Endothelial cell of umbilical vein (primary cell): ENCODE measurements around the gene RDH14. TPM values are rescaled to one million over a fixed set of nuclear protein-coding genes. Genes with fewer than 3 reads are reported as not detected.

Experiments
- BruUV-seq: library from RNA; stranded (reverse); fragments of 400-500 nt; replicated peaks from 2 replicates; lab custom pipeline; 2021; lab: Mats Ljungman, UMichigan
- CTCF ChIA-PET: fragments of 300-600, 350-600 bp; sonication (Branson Sonifier 250); formaldehyde crosslinking; loops from one replicate; lab custom pipeline; 2021; ENCODE audit warnings: antibody characterized with exemption, inconsistent platforms; lab: Charles Lee
- POLR2A ChIA-PET: fragments of 300-600, 350-600 bp; sonication (Branson Sonifier 250); formaldehyde crosslinking; loops from one replicate; lab custom pipeline; 2021; ENCODE audit warnings: antibody characterized with exemption, inconsistent platforms; lab: Charles Lee
- DNase-seq: peaks from one replicate; pipeline ENCODE4 v3.0.0-alpha.2; 2011; ENCODE audit warnings: low read depth, low spot score
- FAIRE-seq: peaks from 2 replicates; lab custom pipeline; 2011; peaks lifted over from hg19 to GRCh38; lab: Jason Lieb, UNC
- H2AFZ ChIP-seq: 2 replicates; pipeline ENCODE4 v1.6.0; 2012; ENCODE audit warnings: low read depth, low read length, control low read depth, inconsistent platforms
- H3K27ac ChIP-seq: 2 replicates; pipeline ENCODE4 v1.5.1; 2011; ENCODE audit warnings: low read depth, mild to moderate bottlenecking, control low read depth, low read length, moderate library complexity; ENCODE audit not compliant: insufficient read depth
- H3K27me3 ChIP-seq, 2 experiments: 2 replicates each; pipeline versions ENCODE4 v1.6.0 to v1.6.1; 2011; ENCODE audit warnings: low read length in 2 of 2, mixed read lengths in 1 of 2; ENCODE audit not compliant: control insufficient read depth in 2 of 2, insufficient read depth in 2 of 2
- H3K36me3 ChIP-seq, 2 experiments: 2 replicates in 1 of 2; 3 replicates in 1 of 2; pipeline ENCODE4 v1.5.1; 2011; ENCODE audit warnings: low read length in 2 of 2, mild to moderate bottlenecking in 1 of 2, moderate library complexity in 1 of 2; ENCODE audit not compliant: control insufficient read depth in 2 of 2, insufficient read depth in 2 of 2; ENCODE audit errors: extremely low read depth in 1 of 2
- H3K4me1 ChIP-seq: 3 replicates; pipeline ENCODE4 v1.5.1; 2011; ENCODE audit warnings: mild to moderate bottlenecking, low read length; ENCODE audit not compliant: control insufficient read depth, insufficient read depth; ENCODE audit errors: extremely low read depth
- H3K4me2 ChIP-seq: 2 replicates; pipeline ENCODE4 v1.6.1; 2011; ENCODE audit warnings: low read length, control low read depth, mixed read lengths; ENCODE audit not compliant: insufficient read depth
- H3K4me3 ChIP-seq, 3 experiments: fragments of 200-600 bp in 1 of 3; sonication (generic), shearing (Covaris generic) in 1 of 3; replicated peaks in 1 of 3; 2 replicates each; pipeline ENCODE4 v1.5.1; 2011 to 2016; ENCODE audit warnings: control low read depth in 3 of 3, low read length in 3 of 3, mild to moderate bottlenecking in 2 of 3, inconsistent platforms in 1 of 3, low read depth in 1 of 3, moderate library complexity in 1 of 3; ENCODE audit not compliant: insufficient read depth in 1 of 3
- H3K79me2 ChIP-seq: 2 replicates; pipeline ENCODE4 v1.6.0; 2012; ENCODE audit warnings: low read length, inconsistent platforms; ENCODE audit not compliant: control insufficient read depth, insufficient read depth
- H3K9ac ChIP-seq: replicated peaks from 2 replicates; pipeline ENCODE3; 2011; ENCODE audit warnings: low read length, control low read depth; ENCODE audit not compliant: insufficient read depth; ENCODE audit errors: extremely low read depth
- H3K9me1 ChIP-seq: replicated peaks from 3 replicates; pipeline ENCODE4 v1.6.0; 2011; ENCODE audit warnings: mild to moderate bottlenecking, low read length; ENCODE audit not compliant: control insufficient read depth, insufficient read depth; ENCODE audit errors: extremely low read depth
- H3K9me3 ChIP-seq: replicated peaks from 2 replicates; pipeline ENCODE4 v1.5.1; 2012; ENCODE audit warnings: low read length, inconsistent platforms; ENCODE audit not compliant: control insufficient read depth, insufficient read depth
- H4K20me1 ChIP-seq: replicated peaks from 2 replicates; pipeline ENCODE3; 2011; ENCODE audit warnings: mild to moderate bottlenecking, low read length; ENCODE audit not compliant: control insufficient read depth, insufficient read depth; ENCODE audit errors: extremely low read depth
- CTCF ChIP-seq, 2 donors: IDR thresholded peaks; 1 replicate in 1 of 2; 2 replicates in 1 of 2; pipeline ENCODE4 v1.5.1; 2011; ENCODE audit warnings: low read length in 2 of 2, mild to moderate bottlenecking in 2 of 2, moderate library complexity in 2 of 2, control low read depth in 1 of 2, inconsistent platforms in 1 of 2, low read depth in 1 of 2; ENCODE audit not compliant: insufficient read depth in 1 of 2; ENCODE audit errors: extremely low read depth in 1 of 2
- EZH2 ChIP-seq: IDR thresholded peaks from 2 replicates; pipeline ENCODE4 v1.6.1; 2012; ENCODE audit warnings: borderline replicate concordance, low read depth, mild to moderate bottlenecking, moderate library complexity, low read length, inconsistent platforms; ENCODE audit not compliant: severe bottlenecking
- FOS ChIP-seq: IDR thresholded peaks from 2 replicates; pipeline ENCODE4 v1.6.1; 2011; ENCODE audit warnings: mild to moderate bottlenecking, low read length, moderate library complexity, borderline replicate concordance; ENCODE audit not compliant: insufficient read depth
- GATA2 ChIP-seq: IDR thresholded peaks from 2 replicates; pipeline ENCODE4 v1.7.0; 2011; ENCODE audit warnings: low read depth, mild to moderate bottlenecking, moderate library complexity, mixed read lengths, low read length; ENCODE audit not compliant: insufficient read length, insufficient read depth
- JUN ChIP-seq: IDR thresholded peaks from 2 replicates; pipeline ENCODE4 v1.6.1; 2011; ENCODE audit warnings: borderline replicate concordance, low read depth; ENCODE audit not compliant: insufficient read length, insufficient read depth
- MAX ChIP-seq: IDR thresholded peaks from 2 replicates; pipeline ENCODE4 v1.6.1; 2011; ENCODE audit not compliant: insufficient read depth, insufficient read length
- MYC ChIP-seq: IDR thresholded peaks from one replicate; pipeline ENCODE4 v1.6.1; 2011; ENCODE audit warnings: mild to moderate bottlenecking, low read depth, low read length
- POLR2A ChIP-seq: IDR thresholded peaks from 2 replicates; pipeline ENCODE4 v1.6.1; 2012; ENCODE audit warnings: low read depth, mild to moderate bottlenecking, control low read depth, low read length
- POLR2AphosphoS5 ChIP-seq: IDR thresholded peaks from 2 replicates; pipeline ENCODE4 v1.6.1; 2012; ENCODE audit warnings: low read depth, mild to moderate bottlenecking, control low read depth, low read length, moderate library complexity; ENCODE audit not compliant: insufficient read depth
- dilution Hi-C: fragments of 300-500 bp; cut with MboI; formaldehyde crosslinking; loops from one replicate; pipeline ENCODE4 v1.15.0; 2019; ENCODE audit warnings: low sequenced_read_pairs; ENCODE audit not compliant: extremely low pct_ligation_motif_present
- intact Hi-C: fragments of 100-400 bp; cut with micrococcal nuclease; formaldehyde crosslinking; loops from one replicate; pipeline ENCODE4 v1.10.0; 2022
- polyA plus RNA-seq, 4 experiments: library from polyadenylated mRNA; depleted of rRNA in 3 of 4; stranded (reverse) in 3 of 4; unstranded in 1 of 4; fragments of >200 nt; gene quantifications; 2 replicates each; pipeline versions ENCODE4 v1.2.1 to v1.2.3, GENCODE V29; 2011 to 2012; ENCODE audit warnings: missing spikeins in 1 of 4
- small RNA-seq: library from RNA; depleted of rRNA; stranded (forward); fragments of <200 nt; gene quantifications from one replicate; pipeline ENCODE3, GENCODE V24; 2012; ENCODE audit warnings: low replicate concordance, low read depth; ENCODE audit not compliant: insufficient read depth, insufficient read length
- total RNA-seq: library from RNA; stranded (reverse); gene quantifications from 2 replicates; pipeline ENCODE4 v1.2.3, GENCODE V29; 2021

RDH14 gene
- total and polyA plus RNA-seq, 2 donors (not counting 3 experiments of a cell fraction or from before 2014, with no cell fraction given): 8.8 to 12.4 TPM

- DNase-seq: no peak
- Histone ChIP-seq H3K79me2 (no peaks in the 10 kb centered on the region), H3K9ac (no peak overlapping the region), H3K4me3 (no peak overlapping the region), H2AFZ (no peak overlapping the region), H3K27me3 (no peaks in the 10 kb centered on the region), H3K4me2 (no peak overlapping the region), H3K9me3 (no peaks in the 10 kb centered on the region), H3K36me3 (no peaks in the 10 kb centered on the region), H3K9me1 (no peaks in the 10 kb centered on the region), H3K27ac (no peak overlapping the region), H4K20me1 (no peaks in the 10 kb centered on the region), H3K4me1 (no peaks in the 10 kb centered on the region)
- no TSS peak for BruUV-seq
- no peak for TF ChIP-seq CTCF (IDR thresholded peaks at IDR 0.05; ENCODE audit: extremely low read depth in 1 of 2, insufficient read depth in 1 of 2, low read depth in 1 of 2, low read length in 2 of 2)
- TF ChIP-seq MYC: no peak
- no peak for TF ChIP-seq POLR2A
- TF ChIP-seq FOS: no peak
- TF ChIP-seq JUN: no peak
- no peak for TF ChIP-seq MAX
- no peak for TF ChIP-seq EZH2
- no peak for TF ChIP-seq POLR2AphosphoS5
- TF ChIP-seq GATA2: no peak
- dilution Hi-C loops: no loop called here
- ChIA-PET POLR2A (no interaction called here), CTCF (interaction anchor here (1.6 kb wide), 1 partner anchor 15 kb away, joined by 5 read pairs; no protein-coding TSS in a partner anchor)
- intact Hi-C loops: no loop called here
- no peak for FAIRE-seq
These were observed 54.6 kb downstream of the RDH14 start for GRCh38 chr2:18505703-18506341.

Small RNA genes lying within 50 kb of the gene (small RNA-seq; reads per million reads assigned to genes)
- not detected for gene RNU6-1215P

Other genes with a start within 250 kb of the RDH14 start
- gene NT5C1B, start 28.9 kb upstream of the RDH14 start, total RNA-seq: not detected in 2 replicates
- not detected in 2 replicates for gene NT5C1B, start 28.9 kb upstream of the RDH14 start, polyA plus RNA-seq